IMR-90 (cell line): ENCODE data around the gene AKIRIN1. TPM values are rescaled to one million over a fixed set of nuclear protein-coding genes. Genes with fewer than 3 reads are reported as not detected.

Experiments
- ATAC-seq: fragments of 200-7000 bp; cut with Tn5 transposase; 2 replicates; pipeline ENCODE4 v1.9.1; 2020; ENCODE audit warnings: low read depth, mild to moderate bottlenecking, moderate library complexity
- BruUV-seq: library from RNA; stranded (reverse); fragments of 400-500 nt; replicated peaks from 2 replicates; lab custom pipeline; 2021; lab: Mats Ljungman, UMichigan
- CTCF ChIA-PET: fragments of 300-600 bp; formaldehyde crosslinking; extraction: SDS; loops from one replicate; lab custom pipeline; 2021; ENCODE audit warnings: antibody characterized with exemption; lab: Yijun Ruan, JAX
- POLR2A ChIA-PET: fragments of 300-600 bp; sonication (Branson Sonifier 250); formaldehyde crosslinking; loops from one replicate; lab custom pipeline; 2022; ENCODE audit warnings: antibody characterized with exemption; ENCODE audit not compliant: unreplicated experiment; lab: Charles Lee
- DNase-seq: peaks from one replicate; pipeline ENCODE4 v3.0.0; 2013
- H2AFZ ChIP-seq: replicated peaks from 2 replicates; pipeline ENCODE3; 2013; ENCODE audit warnings: low read length, mild to moderate bottlenecking; ENCODE audit not compliant: poor library complexity
- H2AK5ac ChIP-seq: 2 replicates; pipeline ENCODE4 v1.6.1; 2013; ENCODE audit warnings: low read depth, low read length, inconsistent platforms
- H2AK9ac ChIP-seq: replicated peaks from 2 replicates; pipeline ENCODE3; 2013; ENCODE audit warnings: mild to moderate bottlenecking, low read depth, low read length, moderate library complexity; ENCODE audit not compliant: poor library complexity
- H2BK120ac ChIP-seq: 2 replicates; pipeline ENCODE4 v1.6.1; 2013; ENCODE audit warnings: low read depth, low read length, inconsistent platforms
- H2BK15ac ChIP-seq: 3 replicates; pipeline ENCODE4 v1.6.1; 2013; ENCODE audit warnings: low read depth, low read length, inconsistent platforms
- H2BK20ac ChIP-seq: 2 replicates; pipeline ENCODE4 v1.6.1; 2013; ENCODE audit warnings: low read depth, mild to moderate bottlenecking, inconsistent platforms, low read length, moderate library complexity
- H2BK5ac ChIP-seq: 2 replicates; pipeline ENCODE4 v1.6.1; 2013; ENCODE audit warnings: mild to moderate bottlenecking, low read depth, low read length, inconsistent platforms; ENCODE audit not compliant: poor library complexity, severe bottlenecking
- H3K14ac ChIP-seq: replicated peaks from 2 replicates; pipeline ENCODE4 v1.6.1; 2013; ENCODE audit warnings: low read depth, low read length, inconsistent platforms
- H3K18ac ChIP-seq: 2 replicates; pipeline ENCODE4 v1.6.1; 2013; ENCODE audit warnings: low read depth, low read length, control low read depth
- H3K23ac ChIP-seq: 2 replicates; pipeline ENCODE4 v1.6.1; 2013; ENCODE audit warnings: low read depth, low read length, inconsistent platforms
- H3K27ac ChIP-seq: 2 replicates; pipeline ENCODE4 v1.5.1; 2013; ENCODE audit warnings: mild to moderate bottlenecking, control low read depth, low read length; ENCODE audit not compliant: insufficient read depth
- H3K27me3 ChIP-seq: 2 replicates; pipeline ENCODE4 v1.6.1; 2013; ENCODE audit warnings: low read length; ENCODE audit not compliant: control insufficient read depth, insufficient read depth
- H3K36me3 ChIP-seq: 2 replicates; pipeline ENCODE4 v1.6.1; 2013; ENCODE audit warnings: low read length, mixed read lengths; ENCODE audit not compliant: control insufficient read depth, insufficient read depth
- H3K4ac ChIP-seq: 2 replicates; pipeline ENCODE4 v1.6.1; 2013; ENCODE audit warnings: low read depth, low read length, inconsistent platforms
- H3K4me1 ChIP-seq: 2 replicates; pipeline ENCODE4 v1.6.1; 2013; ENCODE audit warnings: low read length, mixed read lengths; ENCODE audit not compliant: control insufficient read depth, insufficient read depth
- H3K4me2 ChIP-seq: 2 replicates; pipeline ENCODE4 v1.6.1; 2013; ENCODE audit warnings: low read depth, mild to moderate bottlenecking, control low read depth, low read length, moderate library complexity
- H3K4me3 ChIP-seq: 2 replicates; pipeline ENCODE4 v1.5.1; 2013; ENCODE audit warnings: low read depth, mild to moderate bottlenecking, control low read depth, low read length, moderate library complexity; ENCODE audit not compliant: insufficient read depth
- H3K56ac ChIP-seq: 2 replicates; pipeline ENCODE4 v1.6.1; 2013; ENCODE audit warnings: low read length, inconsistent platforms; ENCODE audit not compliant: insufficient read depth; ENCODE audit errors: extremely low read depth
- H3K79me1 ChIP-seq, 2 experiments: 2 replicates each; pipeline ENCODE4 v1.6.1; 2013; ENCODE audit warnings: low read length in 2 of 2, inconsistent platforms in 1 of 2, low read depth in 1 of 2
- H3K9ac ChIP-seq: 2 replicates; pipeline ENCODE4 v1.6.1; 2013; ENCODE audit warnings: low read depth, low read length, control low read depth
- H3K9me1 ChIP-seq: 2 replicates; pipeline ENCODE4 v1.6.1; 2013; ENCODE audit warnings: low read length, inconsistent platforms; ENCODE audit not compliant: insufficient read depth
- H3K9me3 ChIP-seq: 2 replicates; pipeline ENCODE4 v1.6.1; 2013; ENCODE audit warnings: low read length; ENCODE audit not compliant: control insufficient read depth, insufficient read depth
- H4K20me1 ChIP-seq: 2 replicates; pipeline ENCODE4 v1.6.1; 2013; ENCODE audit warnings: low read length, inconsistent platforms; ENCODE audit not compliant: insufficient read depth
- H4K5ac ChIP-seq: 2 replicates; pipeline ENCODE4 v1.6.1; 2013; ENCODE audit warnings: mild to moderate bottlenecking, low read depth, low read length, control low read depth
- H4K8ac ChIP-seq, 2 experiments: 2 replicates each; pipeline ENCODE4 v1.6.1; 2013; ENCODE audit warnings: low read depth in 2 of 2, low read length in 2 of 2, control low read depth in 1 of 2, inconsistent platforms in 1 of 2
- H4K91ac ChIP-seq: 2 replicates; pipeline ENCODE4 v1.6.1; 2013; ENCODE audit warnings: low read depth, low read length, inconsistent platforms; ENCODE audit not compliant: insufficient read depth
- CEBPB ChIP-seq: IDR thresholded peaks from 2 replicates; pipeline ENCODE4 v1.6.1; 2012; ENCODE audit warnings: low read depth, low read length, improper control_type of control experiment
- MAFK ChIP-seq: IDR thresholded peaks from 2 replicates; pipeline ENCODE4 v1.6.1; 2012; ENCODE audit warnings: low read depth, low read length, improper control_type of control experiment
- MAZ ChIP-seq: IDR thresholded peaks from 2 replicates; pipeline ENCODE4 v1.6.1; 2012; ENCODE audit warnings: low read depth, mild to moderate bottlenecking, low read length, improper control_type of control experiment, moderate library complexity, borderline replicate concordance
- NFE2L2 ChIP-seq: fragments of 150-350 bp; IDR thresholded peaks from 2 replicates; pipeline ENCODE4 v1.6.1; 2016; ENCODE audit warnings: low read depth, mild to moderate bottlenecking, low read length
- RAD21 ChIP-seq: IDR thresholded peaks from 2 replicates; pipeline ENCODE4 v1.6.1; 2012; ENCODE audit warnings: low read length, improper control_type of control experiment
- RCOR1 ChIP-seq: IDR thresholded peaks from 2 replicates; pipeline ENCODE4 v1.6.1; 2012; ENCODE audit warnings: mild to moderate bottlenecking, low read length, improper control_type of control experiment; ENCODE audit not compliant: insufficient replicate concordance
- RFX5 ChIP-seq: IDR thresholded peaks from 2 replicates; pipeline ENCODE4 v1.8.0; 2012; ENCODE audit warnings: low read depth, mild to moderate bottlenecking, low read length, moderate library complexity
- WGBS, 2 experiments: methylation state at CpG; one replicate each; pipeline versions ENCODE4 v1.1.5 to v1.1.7; 2013; ENCODE audit warnings: missing lambda C conversion rate in 2 of 2; ENCODE audit not compliant: insufficient read length in 1 of 2; ENCODE audit errors: extremely low coverage in 2 of 2; 5-methylcytosine and 5-hydroxymethylcytosine counted together
- dilution Hi-C: fragments of 300-500 bp; cut with HindIII; formaldehyde crosslinking; loops from one replicate; pipeline ENCODE4 v1.14.3; 2018; ENCODE audit warnings: low sequenced_read_pairs; ENCODE audit not compliant: unreplicated experiment
- in situ Hi-C: fragments of 300-500 bp; cut with MboI; formaldehyde crosslinking; loops from 3 replicates; pipeline ENCODE4 v1.14.3; 2019; ENCODE audit warnings: low sequenced_read_pairs, inconsistent platforms, mixed read lengths
- intact Hi-C: fragments of 100-400 bp; cut with micrococcal nuclease; formaldehyde crosslinking; loops from 2 replicates; pipeline ENCODE4 v1.10.0; 2022
- polyA plus RNA-seq, 3 experiments: library from polyadenylated mRNA; depleted of rRNA; stranded (reverse); fragments of >200 nt; gene quantifications; 2 replicates each; pipeline ENCODE4 v1.2.3, GENCODE V29; 2012; ENCODE audit warnings: low replicate concordance in 1 of 3
- total RNA-seq: library from RNA; depleted of rRNA; stranded (reverse); fragments of >200 nt; gene quantifications from 2 replicates; pipeline ENCODE4 v1.2.3, GENCODE V29; 2012
- TF ChIP-seq, protein P1 (sequence below): fragments of 150-350 bp; IDR thresholded peaks from 2 replicates; pipeline ENCODE4 v1.6.1; 2016; ENCODE audit warnings: low read depth, mild to moderate bottlenecking, low read length, moderate library complexity, borderline replicate concordance
- TF ChIP-seq, protein P2 (sequence below): fragments of 150-350 bp; IDR thresholded peaks from 2 replicates; pipeline ENCODE4 v1.6.1; 2017; ENCODE audit warnings: mild to moderate bottlenecking, antibody characterized with exemption, low read length, low read depth

The AKIRIN1 gene
- total and polyA plus RNA-seq, 2 of the 4 experiments (the other 2 are of a cell fraction), result 42.5 to 44.2 TPM

DNA sequence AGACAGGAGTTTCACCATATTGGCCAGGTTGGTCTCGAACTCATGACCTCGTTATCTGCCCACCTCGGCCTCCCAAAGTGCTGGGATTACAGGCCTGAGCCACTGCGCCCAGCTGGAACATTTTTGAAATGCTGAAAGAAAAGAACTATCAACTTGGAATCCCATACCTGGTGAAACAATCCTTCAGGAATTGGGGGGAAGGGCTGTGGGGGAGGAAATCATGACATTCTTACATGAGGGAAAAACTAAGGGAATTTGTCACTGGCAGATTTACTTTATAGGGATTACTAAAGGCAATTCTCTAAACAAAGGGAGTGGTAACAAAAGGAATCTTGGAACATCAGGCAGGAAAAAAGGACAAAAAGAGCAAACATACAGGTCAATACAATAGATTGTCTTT is 60.9 kb downstream of the AKIRIN1 start:
- no CpG with 5 or more reads among the region's 4 CpGs for WGBS, 2 experiments
- H3K18ac ChIP-seq, result no peak overlapping the region
- H3K4ac ChIP-seq, result no peak overlapping the region
- H2AK9ac ChIP-seq, result no peak overlapping the region
- H2BK120ac ChIP-seq, result no peak overlapping the region
- no peaks in the 10 kb centered on the region for H3K79me1 ChIP-seq
- H3K4me2 ChIP-seq, result no peak overlapping the region
- ChIA-PET POLR2A (no interaction called here), CTCF (no interaction called here)
- H4K20me1 ChIP-seq, result no peaks in the 10 kb centered on the region
- no peak overlapping the region for H3K9ac ChIP-seq
- no peak overlapping the region for H2AK5ac ChIP-seq
- H3K9me3 ChIP-seq, result no peaks in the 10 kb centered on the region
- no peak overlapping the region for H4K8ac ChIP-seq
- H2BK15ac ChIP-seq, result no peak overlapping the region
- BruUV-seq, result no TSS peak
- peaks cover 5% of the 10 kb centered on the region; the same call in 1 of the 2 replicates for H3K36me3 ChIP-seq
- H4K5ac ChIP-seq, result no peak overlapping the region
- ATAC-seq (no peak), DNase-seq (no peak)
- dilution Hi-C loops, result no loop called here
- in situ Hi-C loops, result no loop called here
- H3K23ac ChIP-seq, result no peak overlapping the region
- H2AFZ ChIP-seq, result no peak overlapping the region
- no peak overlapping the region for H2BK20ac ChIP-seq
- no peak overlapping the region for H3K56ac ChIP-seq
- H4K91ac ChIP-seq, result no peak overlapping the region
- peaks cover 9% of the 10 kb centered on the region for H3K9me1 ChIP-seq
- intact Hi-C loops, result loop anchor here (5.0 kb wide), 1 partner anchor 35 kb away; no protein-coding TSS in a partner anchor
- H2BK5ac ChIP-seq, result no peak overlapping the region
- no peaks in the 10 kb centered on the region; the same call in 1 of the 2 replicates for H3K4me1 ChIP-seq
- no peak overlapping the region for H3K27ac ChIP-seq
- TF ChIP-seq MAFK (no peak), RFX5 (no peak), RAD21 (no peak), MAZ (no peak), RCOR1 (no peak), NFE2L2 (no peak), CEBPB (no peak)
- TF ChIP-seq, protein P1, sequence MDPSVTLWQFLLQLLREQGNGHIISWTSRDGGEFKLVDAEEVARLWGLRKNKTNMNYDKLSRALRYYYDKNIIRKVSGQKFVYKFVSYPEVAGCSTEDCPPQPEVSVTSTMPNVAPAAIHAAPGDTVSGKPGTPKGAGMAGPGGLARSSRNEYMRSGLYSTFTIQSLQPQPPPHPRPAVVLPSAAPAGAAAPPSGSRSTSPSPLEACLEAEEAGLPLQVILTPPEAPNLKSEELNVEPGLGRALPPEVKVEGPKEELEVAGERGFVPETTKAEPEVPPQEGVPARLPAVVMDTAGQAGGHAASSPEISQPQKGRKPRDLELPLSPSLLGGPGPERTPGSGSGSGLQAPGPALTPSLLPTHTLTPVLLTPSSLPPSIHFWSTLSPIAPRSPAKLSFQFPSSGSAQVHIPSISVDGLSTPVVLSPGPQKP, result no peak
- TF ChIP-seq, protein P2, sequence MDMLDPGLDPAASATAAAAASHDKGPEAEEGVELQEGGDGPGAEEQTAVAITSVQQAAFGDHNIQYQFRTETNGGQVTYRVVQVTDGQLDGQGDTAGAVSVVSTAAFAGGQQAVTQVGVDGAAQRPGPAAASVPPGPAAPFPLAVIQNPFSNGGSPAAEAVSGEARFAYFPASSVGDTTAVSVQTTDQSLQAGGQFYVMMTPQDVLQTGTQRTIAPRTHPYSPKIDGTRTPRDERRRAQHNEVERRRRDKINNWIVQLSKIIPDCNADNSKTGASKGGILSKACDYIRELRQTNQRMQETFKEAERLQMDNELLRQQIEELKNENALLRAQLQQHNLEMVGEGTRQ, result no peak
- no peak overlapping the region for H3K4me3 ChIP-seq
- H3K14ac ChIP-seq, result no peak overlapping the region
- H3K27me3 ChIP-seq, result no peaks in the 10 kb centered on the region
